ENCODE measurements around the gene MMP24.
"Not testable (repeated sequence)": the region's sequence is repeated elsewhere in the genome, so short reads cannot be mapped to it uniquely, and the experiment has no call there.

MMP24 gene

DNA sequence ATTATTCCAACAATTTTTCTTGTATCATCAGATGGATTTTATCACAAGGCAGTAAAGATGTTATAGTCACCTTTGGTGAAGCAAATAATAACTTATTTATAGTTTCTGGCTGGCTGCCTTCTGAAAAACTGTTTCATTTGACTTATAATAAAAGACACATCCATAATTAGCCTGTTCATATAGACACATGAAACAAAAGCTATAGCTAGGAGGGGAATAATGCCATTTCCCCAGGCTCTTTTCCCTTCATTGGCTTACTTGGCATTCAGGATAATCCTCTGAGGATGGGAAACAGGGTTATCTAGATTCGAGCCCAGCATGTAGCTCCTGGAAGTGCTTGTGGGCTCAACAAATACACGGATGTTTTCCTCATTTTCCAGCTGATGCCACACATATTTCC is 17.5 kb downstream of the MMP24 start:
- DNase-seq (ENCODE audit: low spot score): no peak
- in situ Hi-C loops (cut with MboI; ENCODE audit: low sequenced_read_pairs, unreplicated experiment): no loop called here
- TF ChIP-seq, protein P1, sequence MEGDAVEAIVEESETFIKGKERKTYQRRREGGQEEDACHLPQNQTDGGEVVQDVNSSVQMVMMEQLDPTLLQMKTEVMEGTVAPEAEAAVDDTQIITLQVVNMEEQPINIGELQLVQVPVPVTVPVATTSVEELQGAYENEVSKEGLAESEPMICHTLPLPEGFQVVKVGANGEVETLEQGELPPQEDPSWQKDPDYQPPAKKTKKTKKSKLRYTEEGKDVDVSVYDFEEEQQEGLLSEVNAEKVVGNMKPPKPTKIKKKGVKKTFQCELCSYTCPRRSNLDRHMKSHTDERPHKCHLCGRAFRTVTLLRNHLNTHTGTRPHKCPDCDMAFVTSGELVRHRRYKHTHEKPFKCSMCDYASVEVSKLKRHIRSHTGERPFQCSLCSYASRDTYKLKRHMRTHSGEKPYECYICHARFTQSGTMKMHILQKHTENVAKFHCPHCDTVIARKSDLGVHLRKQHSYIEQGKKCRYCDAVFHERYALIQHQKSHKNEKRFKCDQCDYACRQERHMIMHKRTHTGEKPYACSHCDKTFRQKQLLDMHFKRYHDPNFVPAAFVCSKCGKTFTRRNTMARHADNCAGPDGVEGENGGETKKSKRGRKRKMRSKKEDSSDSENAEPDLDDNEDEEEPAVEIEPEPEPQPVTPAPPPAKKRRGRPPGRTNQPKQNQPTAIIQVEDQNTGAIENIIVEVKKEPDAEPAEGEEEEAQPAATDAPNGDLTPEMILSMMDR (IDR thresholded peaks at IDR 0.05; ENCODE audit: borderline replicate concordance, control extremely low read depth, extremely low read depth, insufficient read depth, missing control alignments): no peak

DNA sequence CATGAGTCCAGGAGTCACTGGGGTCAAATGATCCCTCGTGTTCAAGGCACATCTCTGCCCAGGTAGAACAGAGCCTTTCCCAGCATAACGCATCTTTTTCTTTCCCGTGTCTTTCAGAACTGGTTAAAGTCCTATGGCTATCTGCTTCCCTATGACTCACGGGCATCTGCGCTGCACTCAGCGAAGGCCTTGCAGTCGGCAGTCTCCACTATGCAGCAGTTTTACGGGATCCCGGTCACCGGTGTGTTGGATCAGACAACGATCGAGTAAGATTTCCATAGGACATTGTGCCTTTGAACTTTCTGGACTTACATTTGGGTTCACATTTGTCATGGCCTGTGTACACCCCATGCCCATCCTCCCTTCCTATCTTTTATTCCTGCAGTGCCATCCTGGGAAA is 20.2 kb downstream of the MMP24 start:
- in situ Hi-C loops (cut with MboI; ENCODE audit: low sequenced_read_pairs, unreplicated experiment): no loop called here
- DNase-seq (ENCODE audit: low spot score): no peak

DNA sequence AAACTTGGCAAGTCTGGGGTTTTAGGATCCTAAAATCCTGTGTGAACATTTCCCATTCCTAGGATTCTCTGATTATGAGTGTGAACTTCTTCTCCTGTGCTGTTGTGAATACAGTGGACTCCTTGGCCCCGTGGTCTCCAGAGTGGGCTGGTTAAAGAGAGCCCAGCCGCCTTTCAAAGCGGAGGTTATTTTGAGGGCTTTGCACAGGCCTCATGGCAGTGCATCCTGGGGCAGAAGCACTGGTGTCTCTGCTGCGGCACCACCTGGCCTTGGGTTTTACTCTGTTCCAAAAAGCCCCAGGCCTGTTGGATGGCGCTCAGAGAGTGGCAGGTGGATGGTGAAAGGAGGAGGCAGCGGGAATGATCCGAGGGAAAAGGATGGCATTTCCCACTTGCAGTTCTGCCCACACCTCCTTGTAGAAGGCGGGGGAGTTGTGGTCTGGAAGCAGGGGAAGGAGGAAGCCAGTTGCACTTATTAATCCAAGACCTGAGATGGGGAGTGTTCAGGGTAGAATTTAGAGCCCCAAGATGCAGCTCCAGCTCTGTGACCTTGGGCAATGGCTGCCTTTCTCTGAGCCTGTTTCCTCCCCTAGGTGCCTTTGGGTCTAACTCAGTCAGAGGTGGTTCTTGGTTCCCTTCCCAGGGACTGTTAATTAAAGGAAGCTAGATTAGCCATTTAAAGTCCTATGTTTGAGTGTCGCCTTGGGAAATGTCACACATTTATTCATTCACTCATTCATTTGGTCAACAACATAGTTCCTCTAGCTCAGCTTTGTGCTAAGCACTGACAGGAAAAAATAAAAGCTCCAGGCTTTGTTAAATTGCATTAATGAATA is 22.4 kb downstream of the MMP24 start:
- TF ChIP-seq, protein P1 (IDR thresholded peaks at IDR 0.05; ENCODE audit: borderline replicate concordance, control extremely low read depth, extremely low read depth, insufficient read depth, missing control alignments): no peak
- no peak for DNase-seq (ENCODE audit: low spot score)
- in situ Hi-C loops (cut with MboI; ENCODE audit: low sequenced_read_pairs, unreplicated experiment): no loop called here

More for the DNA sequence above, 20.2 kb downstream of the MMP24 start:
- TF ChIP-seq, protein P1 (IDR thresholded peaks at IDR 0.05; ENCODE audit: borderline replicate concordance, control extremely low read depth, extremely low read depth, insufficient read depth, missing control alignments): no peak

DNA sequence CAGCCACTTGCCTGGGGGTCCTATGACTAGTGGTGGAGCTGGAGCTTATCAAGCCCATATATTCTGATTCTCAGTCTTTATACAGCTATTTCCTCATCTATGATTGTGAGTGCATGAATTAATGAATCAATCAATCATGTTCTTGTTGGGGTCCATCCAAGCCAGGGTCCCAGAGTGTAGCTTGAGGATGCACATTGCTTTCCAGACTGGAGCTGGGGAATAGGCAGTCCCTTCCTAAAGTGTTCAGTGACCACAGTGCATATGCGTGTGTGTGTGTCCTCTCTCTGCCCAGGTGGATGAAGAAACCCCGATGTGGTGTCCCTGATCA is 25.1 kb downstream of the MMP24 start:
- TF ChIP-seq, protein P1 (IDR thresholded peaks at IDR 0.05; ENCODE audit: borderline replicate concordance, control extremely low read depth, extremely low read depth, insufficient read depth, missing control alignments): no peak
- in situ Hi-C loops (cut with MboI; ENCODE audit: low sequenced_read_pairs, unreplicated experiment): no loop called here
- DNase-seq (ENCODE audit: low spot score): no peak

DNA sequence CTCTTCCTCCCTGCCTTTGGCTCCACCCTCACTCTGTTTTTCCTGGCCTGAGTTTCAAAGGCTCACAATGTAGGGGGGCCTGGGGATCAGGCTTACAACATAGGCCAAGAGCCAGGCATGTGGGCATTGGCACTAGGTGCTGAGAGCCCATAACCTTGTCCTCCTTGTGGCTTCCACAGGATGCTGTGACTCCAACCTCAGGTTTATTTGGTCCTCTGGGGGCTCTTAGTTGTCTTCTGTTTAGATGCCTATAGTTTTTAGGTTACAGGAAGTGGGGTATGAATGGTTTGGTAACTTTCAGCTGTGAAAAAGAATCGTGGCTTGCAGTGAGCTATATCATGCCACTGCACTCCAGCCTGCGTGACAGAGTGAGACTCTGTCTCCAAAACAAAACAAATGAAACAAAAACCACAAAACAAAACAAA is 25.6 kb downstream of the MMP24 start:
- in situ Hi-C loops (cut with MboI; ENCODE audit: low sequenced_read_pairs, unreplicated experiment): no loop called here
- TF ChIP-seq, protein P1 (IDR thresholded peaks at IDR 0.05; ENCODE audit: borderline replicate concordance, control extremely low read depth, extremely low read depth, insufficient read depth, missing control alignments): no peak
- DNase-seq (ENCODE audit: low spot score): no peak

DNA sequence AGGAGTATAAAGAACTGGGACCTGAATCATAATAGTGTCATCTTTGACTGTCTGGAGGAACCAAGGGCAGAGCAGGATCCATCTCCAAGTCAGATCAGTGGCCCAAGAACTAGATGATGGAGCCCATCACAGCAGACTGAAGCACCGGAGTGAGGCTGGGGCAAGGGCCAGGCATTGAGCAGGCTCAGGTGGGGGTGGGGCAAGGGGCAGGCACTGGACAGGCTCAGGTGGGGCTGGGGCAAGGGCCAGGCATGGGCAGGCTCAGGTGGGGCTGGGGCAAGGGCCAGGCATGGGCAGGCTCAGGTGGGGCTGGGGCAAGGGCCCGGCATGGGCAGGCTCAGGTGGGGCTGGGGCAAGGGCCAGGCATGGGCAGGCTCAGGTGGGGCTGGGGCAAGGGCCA is 26.1 kb downstream of the MMP24 start:
- DNase-seq (ENCODE audit: low spot score); in situ Hi-C loops (cut with MboI; ENCODE audit: low sequenced_read_pairs, unreplicated experiment): not testable (repeated sequence)

DNA sequence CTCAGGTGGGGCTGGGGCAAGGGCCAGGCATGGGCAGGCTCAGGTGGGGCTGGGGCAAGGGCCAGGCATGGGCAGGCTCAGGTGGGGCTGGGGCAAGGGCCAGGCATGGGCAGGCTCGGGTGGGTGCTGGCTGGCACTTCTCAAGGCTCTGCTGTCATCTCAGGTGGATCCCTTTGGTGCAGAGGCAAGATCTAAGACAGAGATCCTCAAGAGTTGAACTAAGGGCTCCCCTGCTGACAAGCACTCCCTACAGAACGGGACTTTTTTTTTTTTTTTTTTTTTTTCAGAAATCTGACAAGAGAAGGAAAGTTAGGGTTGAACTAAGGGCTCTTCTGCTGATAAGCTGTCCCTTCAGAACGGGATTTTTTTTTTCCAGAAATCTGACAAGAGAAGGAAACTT is 26.5 kb downstream of the MMP24 start:
- no peak for DNase-seq (ENCODE audit: low spot score)
- in situ Hi-C loops (cut with MboI; ENCODE audit: low sequenced_read_pairs, unreplicated experiment): no loop called here
- TF ChIP-seq, protein P1 (IDR thresholded peaks at IDR 0.05; ENCODE audit: borderline replicate concordance, control extremely low read depth, extremely low read depth, insufficient read depth, missing control alignments): no peak
